Caki2 (cell line): Measurements from ENCODE around the gene LPCAT3. TPM values are rescaled to one million over a fixed set of nuclear protein-coding genes. Genes with fewer than 3 reads are reported as not detected.

Source experiments
- DNase-seq: peaks from one replicate; pipeline ENCODE4 v3.0.0-alpha.2; 2015; ENCODE audit warnings: low read depth
- in situ Hi-C: cut with HindIII; loops from 2 replicates; pipeline ENCODE4 v1.10.0; 2016; ENCODE audit warnings: low sequenced_read_pairs, low pct_unique_long_range_greater_than_20kb, mixed read lengths
- total RNA-seq: library from RNA; depleted of rRNA; stranded (reverse); fragments of >200 nt; shearing (Covaris generic); gene quantifications from 2 replicates; pipeline ENCODE4 v1.2.3, GENCODE V29; 2014; ENCODE audit warnings: low replicate concordance; rRNA removed

Gene LPCAT3
- total RNA-seq, 1 experiment from 2014 or later, result 19.5 TPM

DNA sequence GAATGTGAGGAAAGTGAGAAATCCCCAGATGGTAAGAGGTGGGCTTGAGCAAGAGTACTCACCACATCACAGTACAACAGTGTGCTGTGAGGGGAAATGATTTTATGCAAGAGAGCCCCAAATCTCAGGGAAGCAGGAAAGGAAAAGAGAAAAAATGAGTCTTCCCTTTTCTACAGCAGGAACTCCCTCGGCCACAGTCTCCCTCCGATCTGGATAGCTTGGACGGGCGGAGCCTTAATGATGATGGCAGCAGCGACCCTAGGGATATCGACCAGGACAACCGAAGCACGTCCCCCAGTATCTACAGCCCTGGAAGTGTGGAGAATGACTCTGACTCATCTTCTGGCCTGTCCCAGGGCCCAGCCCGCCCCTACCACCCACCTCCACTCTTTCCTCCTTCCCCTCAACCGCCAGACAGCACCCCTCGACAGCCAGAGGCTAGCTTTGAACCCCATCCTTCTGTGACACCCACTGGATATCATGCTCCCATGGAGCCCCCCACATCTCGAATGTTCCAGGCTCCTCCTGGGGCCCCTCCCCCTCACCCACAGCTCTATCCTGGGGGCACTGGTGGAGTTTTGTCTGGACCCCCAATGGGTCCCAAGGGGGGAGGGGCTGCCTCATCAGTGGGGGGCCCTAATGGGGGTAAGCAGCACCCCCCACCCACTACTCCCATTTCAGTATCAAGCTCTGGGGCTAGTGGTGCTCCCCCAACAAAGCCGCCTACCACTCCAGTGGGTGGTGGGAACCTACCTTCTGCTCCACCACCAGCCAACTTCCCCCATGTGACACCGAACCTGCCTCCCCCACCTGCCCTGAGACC lies 82.7 kb downstream of the LPCAT3 start:
- in situ Hi-C loops, result no loop called here
- DNase-seq, result no peak

DNA sequence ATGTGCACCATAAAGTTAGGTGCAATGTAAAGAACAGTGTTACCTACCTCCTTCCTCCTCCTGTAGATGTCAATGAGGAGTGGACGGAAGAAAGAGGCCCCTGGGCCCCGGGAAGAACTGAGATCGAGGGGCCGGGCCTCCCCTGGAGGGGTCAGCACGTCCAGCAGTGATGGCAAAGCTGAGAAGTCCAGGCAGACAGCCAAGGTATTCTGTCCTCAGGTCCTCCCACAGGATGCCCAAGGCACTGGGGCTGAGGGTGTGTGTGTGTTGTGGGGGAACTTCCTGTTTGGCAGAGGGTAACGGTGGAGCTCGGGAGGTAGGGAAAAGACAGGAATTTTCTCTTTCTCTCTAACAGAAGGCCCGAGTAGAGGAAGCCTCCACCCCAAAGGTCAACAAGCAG lies 84.2 kb downstream of the LPCAT3 start:
- DNase-seq, result no peak

DNA sequence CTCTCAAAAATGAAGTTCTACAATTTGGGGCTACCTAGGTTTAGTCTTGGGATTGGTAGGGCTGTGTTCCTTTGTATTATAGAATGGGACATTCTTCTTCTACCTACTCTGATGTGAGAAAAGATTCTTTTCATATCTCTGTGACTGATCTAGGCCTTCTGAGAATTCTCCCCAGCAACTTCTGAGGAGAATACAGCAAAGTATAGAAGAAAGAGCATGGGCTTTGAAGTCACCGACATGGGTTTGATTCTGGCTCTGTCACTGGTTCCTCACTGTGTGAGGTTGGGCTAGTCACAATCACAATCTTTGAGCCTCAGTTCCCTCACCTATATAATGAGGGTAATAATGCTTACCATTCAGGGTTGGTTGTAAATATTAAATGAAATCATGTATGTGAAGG lies 85.5 kb downstream of the LPCAT3 start:
- no peak for DNase-seq
- in situ Hi-C loops, result no loop called here

More for the DNA sequence above, 84.2 kb downstream of the LPCAT3 start:
- in situ Hi-C loops, result no loop called here

DNA sequence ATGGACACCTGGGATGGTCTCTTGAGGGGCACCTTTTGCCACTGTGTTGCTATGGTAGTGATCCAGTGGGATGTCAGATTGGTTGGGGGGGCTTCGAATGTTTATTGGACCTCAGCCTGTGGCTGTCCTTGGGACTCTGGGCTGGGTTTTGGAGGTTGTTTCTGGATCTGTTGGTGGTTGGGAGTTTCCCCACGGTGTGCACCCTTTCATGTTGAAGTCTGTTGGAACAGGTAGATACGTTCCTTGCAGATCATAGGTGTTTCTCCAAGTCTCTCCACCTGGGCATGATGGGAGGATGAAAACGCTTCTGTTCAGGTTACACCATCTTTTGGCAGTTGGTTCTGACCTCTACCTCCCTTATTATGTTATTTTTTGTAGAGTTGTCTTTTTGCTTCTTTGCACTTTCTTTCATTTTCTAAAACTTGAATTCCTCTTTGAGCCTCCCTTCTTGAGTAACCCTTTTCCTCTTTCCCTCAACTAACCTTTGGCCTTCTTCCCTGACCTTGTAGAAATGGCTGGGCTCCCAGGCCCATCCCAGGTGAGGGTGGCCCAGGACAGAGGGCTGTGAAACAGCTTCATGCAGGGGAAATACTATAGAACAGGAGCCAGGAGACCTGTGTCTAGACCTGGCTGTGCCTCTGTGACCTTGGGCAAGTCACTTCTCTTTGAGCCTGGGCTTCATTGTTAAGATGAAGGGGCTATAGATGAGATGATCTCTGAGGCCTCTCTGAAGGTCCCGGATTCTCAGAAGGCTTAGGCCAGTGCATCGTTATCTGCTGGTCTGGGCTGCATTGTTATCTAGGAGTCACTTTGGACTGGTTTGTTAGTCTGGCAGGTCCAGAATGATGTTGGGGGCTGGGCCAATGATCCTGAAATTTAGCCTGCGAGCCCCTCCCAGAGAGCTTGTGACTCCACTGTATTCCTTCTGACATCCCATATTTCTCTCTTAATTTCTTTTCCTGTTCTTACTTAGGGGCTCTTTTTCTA lies 88.5 kb downstream of the LPCAT3 start:
- DNase-seq, result no peak
- in situ Hi-C loops, result no loop called here

DNA sequence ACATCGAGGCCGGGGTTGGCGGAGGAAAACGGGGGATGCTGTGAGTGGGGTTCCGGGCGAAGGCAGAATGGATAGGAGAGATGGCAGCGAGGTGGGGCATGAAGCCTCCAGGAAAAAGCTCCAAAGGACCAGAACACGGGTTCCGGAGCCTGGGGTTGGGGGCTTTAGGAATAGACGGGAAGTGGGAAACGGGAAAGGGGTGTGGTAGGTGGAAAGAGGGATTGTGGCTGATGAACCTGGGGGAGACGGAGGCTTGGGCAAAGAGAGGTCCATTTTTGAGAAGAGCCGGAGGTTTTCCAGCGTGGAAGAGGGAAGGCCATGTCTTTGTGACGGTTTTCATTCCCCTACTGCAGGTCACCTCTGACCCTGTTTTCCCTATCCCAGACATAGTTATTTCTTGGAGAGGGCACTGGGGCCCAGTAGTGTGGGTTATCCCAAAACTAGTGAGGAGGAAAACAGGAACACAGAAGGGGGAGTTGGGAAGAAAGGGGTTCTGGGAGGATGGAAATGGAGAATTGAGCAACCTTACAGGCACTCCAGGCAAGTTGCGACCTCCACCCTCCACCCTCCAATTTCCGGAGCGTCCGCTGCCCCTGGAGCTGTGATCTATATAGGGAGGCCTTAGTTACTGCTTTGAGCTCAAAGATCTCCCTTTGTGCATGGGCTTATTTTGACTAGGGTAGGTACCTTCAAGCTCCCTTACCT lies 89.4 kb downstream of the LPCAT3 start:
- no peak for DNase-seq
- in situ Hi-C loops, result no loop called here

DNA sequence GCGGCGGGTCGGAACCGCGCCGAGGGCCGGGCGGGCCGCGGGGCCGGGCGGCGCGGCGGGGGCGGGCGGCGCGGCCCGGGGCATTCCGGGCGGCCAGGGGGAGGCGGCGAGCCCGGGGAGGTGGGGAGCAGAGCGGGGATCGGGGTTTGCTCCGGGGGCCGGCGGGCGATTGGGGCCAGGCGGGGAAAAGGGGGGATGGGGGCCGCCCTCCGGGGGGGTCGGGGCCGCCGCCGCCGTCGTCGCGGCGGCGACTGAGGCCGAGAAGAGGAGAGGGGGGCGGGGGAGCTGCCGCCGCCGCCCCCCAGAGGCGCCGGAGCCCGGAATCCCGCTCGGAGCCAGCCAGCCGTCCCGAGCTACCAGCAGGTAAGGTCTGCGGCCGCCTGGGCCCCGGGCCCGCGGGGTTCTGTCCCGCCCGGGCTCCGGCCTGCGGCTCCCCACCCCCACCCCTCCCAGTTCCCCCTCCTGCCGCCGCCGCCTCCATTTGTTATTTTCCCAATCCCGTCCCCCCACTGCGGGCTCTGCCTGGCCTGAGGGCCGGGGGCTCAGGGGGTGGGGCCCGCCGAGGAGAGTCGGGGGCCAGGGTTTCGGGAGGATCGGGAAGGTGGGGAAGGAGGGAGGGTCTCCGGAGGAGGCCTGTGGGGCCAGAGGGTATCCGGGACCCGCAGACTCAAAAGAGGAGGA lies 90.1 kb downstream of the LPCAT3 start:
- in situ Hi-C loops, result no loop called here
- no peak for DNase-seq

DNA sequence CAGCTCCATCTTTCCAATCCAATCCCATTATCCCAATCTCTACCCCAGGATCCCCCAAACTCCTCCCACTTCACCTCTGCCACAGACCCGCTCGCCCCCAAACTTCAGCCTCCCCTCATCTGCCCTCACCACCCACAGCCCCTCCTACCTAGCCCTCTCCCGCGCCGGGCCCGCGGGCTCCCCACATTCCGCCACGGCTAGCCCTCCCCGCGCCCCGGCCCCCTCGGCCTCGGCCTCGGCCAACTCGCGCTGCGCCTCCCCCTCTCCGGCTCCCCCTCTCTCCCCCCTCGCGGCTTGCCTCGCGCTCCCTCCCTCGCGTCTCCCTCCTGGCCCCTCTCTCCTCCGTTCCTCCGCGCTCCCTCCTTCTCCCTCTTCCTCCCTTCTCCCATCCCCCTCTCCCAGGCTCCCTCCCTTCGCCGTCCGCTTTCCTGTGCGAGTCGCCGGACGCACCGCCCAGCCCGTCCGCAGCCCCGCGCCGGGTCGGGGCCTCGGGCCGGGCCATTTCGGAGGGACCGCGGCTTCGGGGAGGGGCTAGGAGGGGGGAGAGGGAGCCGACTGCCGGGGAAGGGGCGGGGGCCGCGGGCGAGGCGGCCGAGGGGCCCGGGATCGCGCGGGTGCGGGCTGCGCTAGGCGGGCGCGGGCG lies 90.8 kb downstream of the LPCAT3 start, which contains the start of gene ATN1:
Gene ATN1, plus strand, starts transcription at position 581 of the 643 bp plus-strand sequence. CDS start 6,043 bp downstream, outside the sequence.
- DNase-seq, result peak; percentile 78
- in situ Hi-C loops, result no loop called here

Other genes starting within 250 kb of the LPCAT3 start
- gene LAG3, start 246.0 kb downstream of the LPCAT3 start, total RNA-seq, result not detected in 2 replicates
- not detected in 2 replicates for gene CD4, start 228.9 kb downstream of the LPCAT3 start, total RNA-seq
- gene GPR162, start 196.7 kb downstream of the LPCAT3 start, total RNA-seq, result 10.0 and 15.9 TPM in 2 replicates
- gene P3H3, start 190.1 kb downstream of the LPCAT3 start, total RNA-seq, result 70.9 and 93.3 TPM in 2 replicates
- 0.14 and 0.46 TPM in 2 replicates for gene GNB3, start 177.6 kb downstream of the LPCAT3 start, total RNA-seq
- 136 and 216 TPM in 2 replicates for gene CDCA3, start 167.2 kb downstream of the LPCAT3 start, total RNA-seq
- gene USP5, start 166.3 kb downstream of the LPCAT3 start, total RNA-seq, result 171 and 174 TPM in 2 replicates
- gene TPI1, start 150.9 kb downstream of the LPCAT3 start, total RNA-seq, result 3,126 and 3,575 TPM in 2 replicates
- 63.0 and 79.5 TPM in 2 replicates for gene SPSB2, start 145.2 kb downstream of the LPCAT3 start, total RNA-seq
- 25.4 and 37.8 TPM in 2 replicates for gene LRRC23, start 113.7 kb downstream of the LPCAT3 start, total RNA-seq
- gene ENO2, start 103.9 kb downstream of the LPCAT3 start, total RNA-seq, result 91.9 and 127 TPM in 2 replicates
- 0.84 and 2.8 TPM in 2 replicates for gene ATN1, start 90.5 kb downstream of the LPCAT3 start, total RNA-seq
- gene RNU7-1, start 74.7 kb downstream of the LPCAT3 start, total RNA-seq, result not detected in 2 replicates
- gene C12orf57, start 74.5 kb downstream of the LPCAT3 start, total RNA-seq, result 105 and 107 TPM in 2 replicates
- 28.3 and 30.2 TPM in 2 replicates for gene PTPN6, start 67.1 kb downstream of the LPCAT3 start, total RNA-seq
- 458 and 488 TPM in 2 replicates for gene PHB2, start 47.8 kb downstream of the LPCAT3 start, total RNA-seq
- 43.4 and 93.6 TPM in 2 replicates for gene EMG1, start 47.6 kb downstream of the LPCAT3 start, total RNA-seq
- gene C1S, start 42.2 kb upstream of the LPCAT3 start, total RNA-seq, result 9.5 and 11.0 TPM in 2 replicates
- gene C1R, start 74.0 kb upstream of the LPCAT3 start, total RNA-seq, result 9.8 and 19.0 TPM in 2 replicates
- gene C1RL, start 90.7 kb upstream of the LPCAT3 start, total RNA-seq, result 14.8 and 22.4 TPM in 2 replicates
- gene RBP5, start 110.4 kb upstream of the LPCAT3 start, total RNA-seq, result not detected in 2 replicates
- 3.4 and 13.8 TPM in 2 replicates for gene CLSTN3, start 111.9 kb upstream of the LPCAT3 start, total RNA-seq
- 31.9 and 45.3 TPM in 2 replicates for gene PEX5, start 171.2 kb upstream of the LPCAT3 start, total RNA-seq